Activated CD8-positive, alpha-beta T cell treated with anti-CD3 and anti-CD28 coated beads, Interleukin-2, amount 10 ng/mL, durations not matched to agents 7 days and 5 days (primary cell): Measurements from ENCODE around the gene LGALS4. TPM values are rescaled to one million over a fixed set of nuclear protein-coding genes. Genes with fewer than 3 reads are reported as not detected.
"Not testable (repeated sequence)": the region's sequence is repeated elsewhere in the genome, so short reads cannot be mapped to it uniquely, and the experiment has no call there.

ENCODE experiments used
- ATAC-seq: fragments of 150-1000 bp; cut with Tn5 transposase; one replicate; pipeline ENCODE4 v1.10.0; 2021; ENCODE audit warnings: moderate library complexity
- CTCF ChIA-PET: fragments of 350-600 bp; sonication (Branson Sonifier 250); formaldehyde crosslinking; loops from one replicate; lab custom pipeline; 2021; ENCODE audit warnings: antibody characterized with exemption; lab: Charles Lee
- POLR2A ChIA-PET: fragments of 350-600 bp; sonication (Branson Sonifier 250); formaldehyde crosslinking; loops from one replicate; lab custom pipeline; 2021; ENCODE audit warnings: antibody characterized with exemption; lab: Charles Lee
- DNase-seq: peaks from one replicate; pipeline ENCODE4 v3.0.0-alpha.2; 2020
- H3K27ac Mint-ChIP-seq: one replicate; pipeline ENCODE4 v1.8.0; 2021; ENCODE audit warnings: mild to moderate bottlenecking, mixed read lengths
- H3K27me3 Mint-ChIP-seq: one replicate; pipeline ENCODE4 v1.8.0; 2021; ENCODE audit warnings: low read depth, mixed read lengths
- H3K36me3 Mint-ChIP-seq: one replicate; pipeline ENCODE4 v1.8.0; 2021; ENCODE audit warnings: low read depth, mixed read lengths
- H3K4me1 Mint-ChIP-seq: one replicate; pipeline ENCODE4 v1.8.0; 2021; ENCODE audit warnings: low read depth, mixed read lengths
- H3K4me3 Mint-ChIP-seq: one replicate; pipeline ENCODE4 v1.8.0; 2021; ENCODE audit warnings: mild to moderate bottlenecking, mixed read lengths
- H3K9me3 Mint-ChIP-seq: one replicate; pipeline ENCODE4 v1.8.0; 2022; ENCODE audit warnings: mixed read lengths; ENCODE audit not compliant: insufficient read depth
- total RNA-seq, 2 experiments: library from RNA; stranded (reverse); gene quantifications; one replicate each; pipeline ENCODE4 v1.2.3, GENCODE V29; 2021

LGALS4 gene
- total RNA-seq, 2 experiments from 2014 or later: 1.6 to 1.8 TPM

DNA sequence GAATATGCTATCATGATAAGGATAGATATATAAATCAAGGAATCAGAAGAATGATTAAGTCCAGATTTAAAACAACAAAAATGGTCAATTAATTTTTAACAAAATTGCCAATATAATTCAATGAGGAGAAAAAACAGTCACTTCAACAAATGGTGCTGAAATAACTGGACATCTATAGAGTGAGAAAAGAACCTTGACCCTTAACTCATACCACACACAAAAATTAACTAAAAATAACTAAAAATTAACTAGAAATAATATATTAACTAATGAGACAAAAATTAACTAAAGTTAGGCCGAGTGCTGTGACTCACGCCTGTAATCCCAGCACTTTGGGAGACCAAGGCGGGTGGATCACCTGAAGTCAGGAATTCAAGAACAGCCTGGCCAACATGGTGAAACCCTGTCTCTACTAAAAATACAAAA is 48.9 kb downstream of the LGALS4 start:
- Mint-ChIP-seq H3K27me3 (peaks cover 7% of the 10 kb centered on the region), H3K4me1 (no peaks in the 10 kb centered on the region), H3K4me3 (no peak overlapping the region), H3K9me3 (no peaks in the 10 kb centered on the region), H3K27ac (no peak overlapping the region), H3K36me3 (no peaks in the 10 kb centered on the region)
- CTCF ChIA-PET: interaction anchor here (1.7 kb wide), 1 partner anchor 167 kb away, joined by 4 read pairs; the partner anchor contains the start of genes MRPS12 and SARS2
- DNase-seq (no peak), ATAC-seq (no peak)
- POLR2A ChIA-PET: no interaction called here

DNA sequence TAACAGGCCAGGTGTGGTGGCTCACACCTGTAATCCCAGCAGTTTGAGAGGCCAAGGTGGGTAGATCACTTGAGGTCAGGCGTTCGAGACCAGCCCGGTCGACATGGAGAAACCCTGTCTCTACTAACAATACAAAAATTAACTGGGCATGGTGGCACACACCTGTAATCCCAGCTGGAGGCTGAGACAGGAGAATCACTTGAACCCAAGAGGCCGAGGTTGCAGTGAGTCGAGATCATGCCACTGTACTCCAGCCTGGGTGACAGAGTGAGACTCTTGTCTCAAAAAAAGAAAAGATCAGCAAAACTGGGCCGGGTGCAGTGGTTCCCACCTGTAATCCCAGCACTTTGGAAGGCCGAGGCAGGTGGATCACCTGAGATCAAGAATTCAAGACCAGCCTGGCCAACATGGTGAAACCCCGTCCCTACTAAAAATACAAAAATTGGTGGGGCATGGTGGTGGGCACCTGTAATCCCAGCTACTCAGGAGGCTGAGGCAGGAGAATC is 50.8 kb downstream of the LGALS4 start:
- H3K4me3 Mint-ChIP-seq, H3K27ac Mint-ChIP-seq, DNase-seq, H3K4me1 Mint-ChIP-seq, H3K27me3 Mint-ChIP-seq, POLR2A ChIA-PET, H3K36me3 Mint-ChIP-seq, H3K9me3 Mint-ChIP-seq, ATAC-seq: not testable (repeated sequence)
- CTCF ChIA-PET: interaction anchor here (1.2 kb wide), 1 partner anchor 125 kb away, joined by 6 read pairs; no protein-coding TSS in a partner anchor

DNA sequence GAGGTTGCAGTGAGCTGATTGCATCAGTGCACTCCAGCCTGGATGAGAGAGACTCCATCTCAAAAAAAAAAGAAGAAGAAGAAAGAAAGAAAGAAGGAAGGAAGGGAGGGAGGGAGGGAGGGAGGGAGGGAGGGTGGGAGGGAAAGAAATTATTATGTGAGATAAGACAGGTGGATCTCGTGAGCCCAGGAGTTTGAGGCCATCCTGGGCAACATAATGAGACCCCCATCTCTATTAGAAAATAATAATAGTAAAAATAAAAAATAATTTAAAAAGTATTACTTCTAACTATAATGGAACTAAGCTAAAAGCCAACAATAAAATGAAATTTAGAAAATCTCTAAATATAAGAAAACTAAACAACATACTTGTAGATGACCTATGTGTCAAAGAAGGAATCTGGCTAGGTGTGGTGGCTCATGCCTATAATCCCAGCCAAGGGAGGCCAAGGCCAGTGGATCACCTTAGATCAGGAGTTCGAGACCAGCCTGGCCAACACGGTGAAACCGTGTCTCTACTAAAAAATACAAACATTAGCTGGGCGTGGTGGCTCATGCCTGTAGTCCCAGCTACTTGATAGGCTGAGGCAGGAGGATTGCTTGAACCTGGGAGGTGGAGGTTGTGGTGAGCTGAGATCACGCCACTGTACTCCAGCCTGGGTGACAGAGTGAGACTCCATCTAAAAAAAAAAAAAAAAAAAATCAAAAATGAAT is 51.8 kb downstream of the LGALS4 start:
- H3K4me3 Mint-ChIP-seq, H3K27ac Mint-ChIP-seq, H3K9me3 Mint-ChIP-seq, POLR2A ChIA-PET, DNase-seq, ATAC-seq, H3K36me3 Mint-ChIP-seq, H3K27me3 Mint-ChIP-seq, H3K4me1 Mint-ChIP-seq: not testable (repeated sequence)
- CTCF ChIA-PET: interaction anchor here (1.0 to 1.2 kb wide), 2 partner anchors 126 to 179 kb away, joined by 3 to 6 read pairs; no protein-coding TSS in a partner anchor

DNA sequence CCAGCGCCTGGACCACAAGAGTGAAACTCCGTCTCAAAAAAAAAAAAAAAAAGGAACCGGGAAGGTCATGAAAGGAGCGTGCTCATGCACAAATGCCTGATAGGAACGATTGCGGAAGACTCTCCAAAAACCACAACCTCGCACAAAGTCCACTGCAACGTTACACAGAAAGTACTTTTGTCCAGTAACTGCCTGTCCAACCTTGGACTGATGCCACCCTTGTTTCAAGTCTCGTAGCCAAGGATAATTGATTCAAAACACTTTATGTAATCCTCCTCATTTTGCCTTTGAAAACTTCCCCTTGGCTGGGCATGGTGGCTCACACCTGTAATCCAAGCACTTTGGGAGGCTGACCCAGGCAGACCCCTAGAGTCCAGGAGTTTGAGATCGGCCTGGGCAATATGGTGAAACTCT is 53.1 kb downstream of the LGALS4 start:
- no peaks in the 10 kb centered on the region for H3K4me1 Mint-ChIP-seq
- H3K27me3 Mint-ChIP-seq: no peaks in the 10 kb centered on the region
- POLR2A ChIA-PET: no interaction called here
- ATAC-seq: no peak
- CTCF ChIA-PET: no interaction called here
- H3K4me3 Mint-ChIP-seq: no peak overlapping the region
- no peak for DNase-seq
- no peaks in the 10 kb centered on the region for H3K9me3 Mint-ChIP-seq
- no peak overlapping the region for H3K27ac Mint-ChIP-seq
- H3K36me3 Mint-ChIP-seq: no peaks in the 10 kb centered on the region

DNA sequence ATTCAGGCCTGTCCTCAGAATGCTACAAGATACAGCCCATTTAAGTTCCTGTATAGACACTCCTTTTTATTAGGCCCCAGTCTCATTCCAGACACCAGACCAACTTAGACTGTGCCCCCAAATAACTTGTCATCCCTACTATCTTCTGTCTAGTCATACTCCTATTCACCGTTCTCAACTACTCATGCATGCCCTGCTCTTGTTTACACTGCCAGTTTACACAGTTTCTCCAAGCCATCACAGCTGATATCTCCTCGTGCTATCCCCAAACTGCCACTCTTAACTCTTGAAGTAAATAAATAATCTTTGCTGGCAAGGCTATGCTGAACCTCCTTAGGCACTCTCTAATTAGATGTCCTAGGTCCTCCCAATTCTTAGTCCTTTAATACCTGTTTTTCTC is 58.5 kb downstream of the LGALS4 start:
- CTCF ChIA-PET, H3K4me3 Mint-ChIP-seq, DNase-seq, ATAC-seq, POLR2A ChIA-PET, H3K4me1 Mint-ChIP-seq, H3K36me3 Mint-ChIP-seq, H3K9me3 Mint-ChIP-seq, H3K27ac Mint-ChIP-seq: not testable (repeated sequence)
- peaks cover 14% of the 10 kb centered on the region for H3K27me3 Mint-ChIP-seq

DNA sequence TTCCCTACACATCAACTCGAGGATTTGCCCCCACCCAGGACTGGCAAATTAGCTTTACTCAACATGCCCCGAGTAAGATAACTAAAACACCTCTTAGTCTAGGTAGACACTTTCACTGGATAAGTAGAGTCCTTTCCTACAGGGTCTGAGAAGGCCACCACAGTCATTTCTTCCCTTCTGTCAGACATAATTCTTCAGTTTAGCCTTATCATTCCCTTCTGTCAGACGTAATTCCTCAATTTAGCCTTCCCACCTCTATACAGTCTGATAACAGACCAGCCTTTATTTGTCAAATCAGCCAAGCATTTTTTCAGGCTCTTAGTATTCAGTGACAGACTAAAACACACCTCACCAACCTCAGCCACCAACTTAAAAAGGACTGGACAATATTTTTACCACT is 59.0 kb downstream of the LGALS4 start:
- H3K9me3 Mint-ChIP-seq, CTCF ChIA-PET, H3K4me1 Mint-ChIP-seq, H3K27ac Mint-ChIP-seq, H3K4me3 Mint-ChIP-seq, ATAC-seq, H3K36me3 Mint-ChIP-seq, POLR2A ChIA-PET, DNase-seq: not testable (repeated sequence)
- H3K27me3 Mint-ChIP-seq: peaks cover 14% of the 10 kb centered on the region

Other genes with a start within 250 kb of the LGALS4 start
- gene MAP4K1, start 195.0 kb downstream of the LGALS4 start, total RNA-seq: 100 to 1,000 TPM; 259 to 269 TPM
- 100 to 1,000 TPM; 325 to 352 TPM for gene EIF3K, start 193.8 kb downstream of the LGALS4 start, total RNA-seq
- gene ACTN4, start 165.3 kb downstream of the LGALS4 start, total RNA-seq: 100 to 1,000 TPM; 357 to 373 TPM
- 10 to 100 TPM; 12.2 to 16.2 TPM for gene CAPN12, start 68.5 kb downstream of the LGALS4 start, total RNA-seq
- gene LGALS7, start 39.4 kb downstream of the LGALS4 start, total RNA-seq: not detected
- not detected for gene LGALS7B, start 23.7 kb downstream of the LGALS4 start, total RNA-seq
- gene ECH1, start 18.8 kb upstream of the LGALS4 start, total RNA-seq: 100 to 1,000 TPM; 170 to 175 TPM
- 100 to 1,000 TPM; 509 to 553 TPM for gene HNRNPL, start 37.0 kb upstream of the LGALS4 start, total RNA-seq
- 10 to 100 TPM; 58.9 to 63.5 TPM for gene RINL, start 65.3 kb upstream of the LGALS4 start, total RNA-seq
- gene SIRT2, start 86.7 kb upstream of the LGALS4 start, total RNA-seq: 10 to 100 TPM; 36.4 to 40.3 TPM
- 10 to 100 TPM; 31.9 to 36.6 TPM for gene NFKBIB, start 87.0 kb upstream of the LGALS4 start, total RNA-seq
- 1 to 10 TPM in 1 of 2 experiments, under 1 TPM in 1; 0.79 to 1.1 TPM for gene CCER2, start 99.2 kb upstream of the LGALS4 start, total RNA-seq
- 10 to 100 TPM; 36.2 to 36.6 TPM for gene SARS2, start 117.8 kb upstream of the LGALS4 start, total RNA-seq
- 10 to 100 TPM; 60.2 to 61.7 TPM for gene MRPS12, start 118.0 kb upstream of the LGALS4 start, total RNA-seq
- gene FBXO17, start 162.8 kb upstream of the LGALS4 start, total RNA-seq: not detected
- not detected for gene FBXO27, start 219.6 kb upstream of the LGALS4 start, total RNA-seq